Stimulated activated CD4-positive, alpha-beta T cell treated with anti-CD3 and anti-CD28 coated beads, Interleukin-2, amount 100 ng/mL, for 24 hours (primary cell): Measurements from ENCODE around the gene ACSL3.

ENCODE experiments used
- DNase-seq, 2 donors: peaks; one replicate each; pipeline ENCODE4 v3.0.0-alpha.2; 2020

The ACSL3 gene

GRCh38 chr2:222944552-222944951 is 83.7 kb downstream of the ACSL3 start:
- no peak for DNase-seq

DNA sequence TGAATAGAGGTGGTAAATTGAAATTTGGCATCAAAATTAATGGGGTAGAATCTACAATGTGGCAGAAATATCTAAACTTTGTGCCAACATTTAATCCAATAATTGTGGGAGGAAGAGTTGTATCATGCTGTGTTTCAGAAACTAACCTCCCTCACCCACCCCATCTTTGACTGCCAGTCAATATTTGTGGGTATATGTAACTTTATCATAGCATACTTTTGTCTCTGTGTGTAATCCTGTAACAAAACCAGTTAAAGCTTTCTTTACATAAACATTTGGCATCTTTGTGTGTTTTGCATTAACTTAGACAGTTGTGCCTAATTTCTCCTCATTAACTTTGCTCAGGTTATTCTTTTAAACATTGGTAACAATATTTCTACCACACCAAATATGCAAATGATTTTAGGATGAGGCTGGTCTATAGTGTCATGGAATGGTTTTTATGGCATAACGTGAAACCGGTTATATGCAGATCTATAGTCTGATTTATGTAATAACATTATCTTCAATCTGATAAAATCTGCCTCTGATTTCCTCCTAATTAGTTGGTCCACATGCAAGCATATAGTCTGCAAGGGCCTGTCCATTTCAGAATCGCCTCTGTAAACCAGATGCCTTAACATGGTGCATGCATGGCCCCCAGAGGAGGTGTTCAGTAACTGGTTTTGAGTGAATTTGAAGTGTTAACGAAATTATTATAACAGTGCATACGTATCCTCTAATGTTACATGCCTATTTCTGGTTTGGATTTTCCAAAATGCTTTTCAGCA is 84.3 kb downstream of the ACSL3 start:
- DNase-seq: no peak

DNA sequence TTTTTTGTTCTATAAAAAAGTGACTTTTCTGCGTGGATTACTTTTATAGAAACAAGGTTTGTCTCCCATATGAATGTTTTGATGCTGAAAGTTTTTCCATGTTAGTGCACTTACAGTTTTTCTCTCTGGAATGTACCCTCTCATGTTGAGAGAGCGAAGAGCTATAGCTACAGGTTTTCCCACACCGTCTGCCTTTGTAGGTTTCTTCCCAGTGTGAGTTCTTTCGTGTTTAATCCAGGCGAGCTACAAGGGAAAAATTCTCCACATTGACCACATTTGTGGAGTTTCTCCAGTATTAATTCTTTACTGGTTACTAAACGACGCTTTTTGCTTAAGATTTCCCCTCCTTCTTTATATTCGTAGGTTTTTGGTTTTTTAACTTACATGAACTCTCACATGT is 85.1 kb downstream of the ACSL3 start:
- no peak for DNase-seq

DNA sequence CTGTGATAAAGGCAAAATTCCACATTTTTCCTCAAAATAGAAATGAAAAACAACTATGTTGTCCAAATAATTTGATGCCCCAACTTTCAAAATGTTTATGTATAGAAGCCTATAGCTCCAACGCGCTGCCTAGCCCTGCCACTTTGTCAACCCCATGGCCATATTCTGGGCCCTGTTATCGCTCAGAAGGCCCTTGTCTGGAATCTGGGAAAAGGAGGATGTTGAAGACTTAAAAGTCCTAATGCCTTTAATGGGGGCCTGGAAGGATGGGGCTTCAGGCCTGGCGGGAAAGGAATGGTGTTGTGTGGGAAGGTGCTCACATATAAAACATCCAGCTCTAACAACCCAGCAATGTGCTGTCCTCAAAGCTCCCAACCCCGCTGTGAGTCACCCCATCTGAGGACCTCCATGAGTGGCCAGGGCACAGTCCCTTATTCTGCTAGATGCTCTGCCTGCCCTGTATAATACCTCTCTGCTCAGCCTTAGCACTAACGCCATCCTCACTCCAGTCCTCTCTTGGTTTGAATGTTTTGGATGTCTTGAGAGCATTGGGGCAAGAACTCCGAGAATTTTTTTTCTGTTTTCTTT is 86.0 kb downstream of the ACSL3 start:
- no peak for DNase-seq

DNA sequence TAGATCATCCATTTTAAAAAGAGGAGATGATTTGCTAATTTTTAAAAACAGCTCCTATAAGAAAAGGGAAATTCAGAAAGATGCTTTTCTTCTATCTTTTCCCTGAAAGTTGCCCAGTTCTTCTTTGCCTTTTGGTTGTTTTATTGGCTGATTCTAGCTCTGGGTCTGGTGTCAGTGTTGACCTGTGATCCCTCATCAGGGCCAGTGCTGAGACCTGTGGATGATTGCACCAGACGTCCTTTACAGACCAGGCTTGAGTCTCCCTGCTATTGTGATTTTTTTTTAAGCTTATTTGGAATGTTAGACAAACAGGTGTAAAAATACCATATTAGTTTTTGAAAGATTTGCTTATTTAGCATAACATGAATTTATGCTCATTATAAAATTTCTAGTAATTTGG is 88.2 kb downstream of the ACSL3 start:
- no peak for DNase-seq

DNA sequence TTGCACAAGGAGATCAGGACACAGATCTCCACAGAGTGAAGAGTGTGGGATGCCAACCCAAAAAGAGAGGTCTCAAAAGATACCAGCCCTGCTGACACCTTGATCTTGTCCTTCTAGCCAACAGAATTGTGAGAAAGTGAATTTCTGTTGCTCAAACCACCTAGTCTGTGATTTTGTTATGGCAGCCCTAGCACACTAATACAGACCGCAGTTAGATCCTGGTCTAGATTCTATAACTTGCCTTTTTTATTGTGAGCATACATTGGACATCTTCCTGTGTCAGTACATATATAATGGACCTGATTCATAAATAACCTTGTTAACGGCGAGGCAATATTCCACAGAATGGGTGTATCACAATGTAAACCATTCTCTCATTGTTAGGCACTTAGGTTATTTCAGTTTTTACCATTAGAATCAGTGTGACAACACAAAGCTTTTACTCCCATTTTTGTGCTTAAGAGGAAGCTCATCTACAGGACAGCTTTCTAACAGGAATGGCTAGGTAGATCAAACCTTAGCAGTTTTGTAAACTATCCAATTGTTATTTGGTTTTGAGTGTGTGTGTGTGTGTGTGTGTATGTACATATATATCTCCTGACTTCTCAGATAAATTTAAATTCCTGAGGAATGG is 89.0 kb downstream of the ACSL3 start:
- DNase-seq: no peak

- DNase-seq: no peak
Observed at GRCh38 chr2:222950638-222951285, 89.9 kb downstream of the ACSL3 start.

- DNase-seq: no peak
Observed at GRCh38 chr2:222952204-222952603, 91.4 kb downstream of the ACSL3 start.

DNA sequence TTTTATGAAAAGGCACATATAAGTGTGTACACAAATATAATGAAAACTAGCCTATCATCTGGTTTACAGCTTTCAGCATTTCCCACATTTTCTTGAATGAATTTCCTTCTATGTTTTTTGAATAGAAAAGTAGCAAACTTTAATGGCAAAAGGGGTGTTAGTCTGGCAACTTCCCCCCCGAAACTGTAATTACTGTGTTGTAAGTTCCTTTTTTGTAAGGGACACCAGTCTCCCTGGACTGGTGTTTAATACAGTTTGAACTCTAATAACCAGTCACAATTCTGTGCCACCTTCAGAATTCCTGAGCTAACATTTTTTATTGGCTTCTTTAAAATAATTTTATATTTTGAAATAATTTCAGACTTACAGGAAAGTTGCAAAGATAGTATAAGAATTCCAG is 94.2 kb downstream of the ACSL3 start:
- no peak for DNase-seq

- no peak for DNase-seq
Observed at GRCh38 chr2:222959358-222959757, 98.5 kb downstream of the ACSL3 start.

GRCh38 chr2:222960126-222960525 is 99.3 kb downstream of the ACSL3 start:
- DNase-seq: no peak

DNA sequence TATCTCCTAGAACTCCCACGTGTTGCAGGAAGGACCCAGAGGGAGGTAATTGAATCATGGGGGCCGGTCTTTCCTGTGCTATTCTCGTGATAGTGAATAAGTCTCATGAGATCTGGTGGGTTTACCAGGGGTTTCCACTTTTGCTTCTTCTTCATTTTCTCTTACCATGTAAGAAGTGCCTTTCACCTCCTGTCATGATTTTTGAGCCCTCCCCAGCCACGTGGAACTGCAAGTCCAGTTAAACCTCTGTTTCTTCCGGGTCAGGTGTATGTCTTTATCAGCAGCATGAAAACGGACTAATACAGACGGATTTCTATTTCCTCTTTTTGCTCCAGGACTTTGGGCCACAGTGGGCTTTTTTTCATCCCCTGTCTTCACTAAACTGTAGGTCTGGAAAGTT is 102.8 kb downstream of the ACSL3 start:
- DNase-seq: no peak

DNA sequence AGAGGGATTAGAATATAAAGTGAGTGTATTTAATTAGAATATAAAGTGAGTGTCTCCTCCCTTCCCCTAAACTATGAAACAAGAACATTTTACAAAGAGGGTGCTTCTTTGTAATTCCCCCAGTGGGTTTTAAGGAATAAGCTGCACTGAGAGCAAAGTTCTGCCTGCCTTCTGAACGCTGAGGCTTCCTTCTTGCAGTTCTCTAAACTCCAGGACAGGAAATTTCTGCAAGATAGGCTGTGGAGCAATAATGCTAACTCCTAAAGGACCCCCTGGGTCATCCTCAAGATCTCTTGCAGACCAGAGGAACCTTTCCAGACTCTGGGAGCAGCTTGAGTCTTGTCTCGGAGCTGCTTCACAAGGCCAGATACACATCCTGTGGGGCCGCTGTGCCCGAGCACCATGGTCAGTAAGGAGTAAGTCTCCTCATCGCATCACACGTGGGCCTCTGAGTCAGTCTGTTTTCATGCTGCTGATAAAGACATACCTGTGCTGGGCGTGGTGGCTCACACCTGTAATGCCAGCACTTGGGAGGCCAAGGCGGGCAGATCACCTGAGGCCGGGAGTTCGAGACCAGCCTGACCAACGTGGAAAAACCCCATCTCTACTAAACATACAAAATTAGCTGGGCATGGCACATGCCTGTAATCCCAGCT is 103.7 kb downstream of the ACSL3 start:
- no peak for DNase-seq

GRCh38 chr2:222965555-222965954 is 104.7 kb downstream of the ACSL3 start:
- DNase-seq: no peak

DNA sequence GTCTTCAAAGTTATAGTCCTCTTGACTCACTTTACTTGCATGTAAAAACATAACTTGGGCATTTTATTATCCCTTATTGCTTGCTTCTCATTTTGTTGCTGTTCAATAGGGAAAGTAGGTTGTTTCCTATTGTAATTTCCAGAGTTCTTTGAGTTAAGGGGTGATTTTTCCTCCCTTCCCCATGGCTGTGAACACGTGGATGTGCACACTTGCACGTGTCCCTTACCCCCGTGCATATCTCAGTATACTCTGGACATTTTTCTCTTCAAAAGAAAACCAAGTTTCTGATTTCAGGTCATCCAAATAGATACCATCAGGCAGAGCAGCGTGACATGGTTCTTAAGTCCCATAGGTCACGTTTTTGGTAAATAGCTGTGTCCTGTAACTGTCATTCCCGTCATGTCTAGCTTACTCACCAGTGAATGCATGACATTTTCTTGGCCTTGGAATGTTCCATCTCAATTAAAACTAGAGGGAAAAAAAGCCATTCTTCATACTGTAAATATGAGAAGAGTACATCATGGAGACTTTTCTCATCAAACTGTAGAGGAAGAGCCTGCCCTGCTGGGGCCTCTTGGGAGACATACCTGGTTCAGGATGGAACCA is 107.8 kb downstream of the ACSL3 start:
- DNase-seq: no peak

- DNase-seq: no peak
Observed at GRCh38 chr2:222969491-222969890, 108.7 kb downstream of the ACSL3 start.

- DNase-seq: no peak
Observed at GRCh38 chr2:222972420-222972819, 111.6 kb downstream of the ACSL3 start.

- no peak for DNase-seq
Observed at GRCh38 chr2:222973237-222973636, 112.4 kb downstream of the ACSL3 start.

GRCh38 chr2:222973733-222974132 is 112.9 kb downstream of the ACSL3 start:
- DNase-seq: no peak

GRCh38 chr2:222976521-222977061 is 115.8 kb downstream of the ACSL3 start:
- no peak for DNase-seq

GRCh38 chr2:222977121-222977520 is 116.3 kb downstream of the ACSL3 start:
- DNase-seq: no peak

- DNase-seq: no peak
Observed at GRCh38 chr2:222978850-222979249, 118.0 kb downstream of the ACSL3 start.

DNA sequence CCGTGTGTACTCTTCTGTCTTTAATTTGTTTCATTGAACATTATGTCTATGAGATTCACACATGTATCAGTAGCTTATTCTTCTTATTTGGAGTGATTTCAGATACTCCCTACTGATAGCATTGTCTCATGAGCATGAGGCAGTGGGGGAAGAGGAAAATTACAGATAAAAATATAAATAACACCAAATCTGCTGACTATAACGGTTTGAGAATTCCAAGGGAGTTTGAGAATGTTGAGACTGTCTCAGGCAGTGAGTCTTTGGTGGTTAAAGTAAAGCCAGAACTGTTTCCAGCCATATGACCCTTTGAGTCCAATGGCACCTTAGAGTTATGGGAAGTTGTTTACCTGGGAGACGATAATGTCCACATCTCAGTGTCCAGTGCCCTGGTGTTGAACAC is 118.6 kb downstream of the ACSL3 start:
- DNase-seq: no peak
